MM.1S (cell line): ENCODE results near the gene FRMPD3.

Experiments used
- CTCF ChIP-seq: fragments of 300-600 bp; sonication (generic); IDR thresholded peaks from 2 replicates; pipeline ENCODE4 v1.5.1; 2016; ENCODE audit warnings: antibody characterized with exemption, low read length, mixed read lengths
- EZH2phosphoT487 ChIP-seq: fragments of 300-600 bp; sonication (generic); IDR thresholded peaks from 2 replicates; pipeline ENCODE4 v1.6.1; 2018; ENCODE audit warnings: antibody characterized with exemption, low read length

- TF ChIP-seq CTCF (no peak), EZH2phosphoT487 (no peak)
Observed at GRCh38 chrX:107470198-107470597, 20.7 kb downstream of the FRMPD3 start.
